ENCODE results near the gene ZIC5.

The ZIC5 gene

DNA sequence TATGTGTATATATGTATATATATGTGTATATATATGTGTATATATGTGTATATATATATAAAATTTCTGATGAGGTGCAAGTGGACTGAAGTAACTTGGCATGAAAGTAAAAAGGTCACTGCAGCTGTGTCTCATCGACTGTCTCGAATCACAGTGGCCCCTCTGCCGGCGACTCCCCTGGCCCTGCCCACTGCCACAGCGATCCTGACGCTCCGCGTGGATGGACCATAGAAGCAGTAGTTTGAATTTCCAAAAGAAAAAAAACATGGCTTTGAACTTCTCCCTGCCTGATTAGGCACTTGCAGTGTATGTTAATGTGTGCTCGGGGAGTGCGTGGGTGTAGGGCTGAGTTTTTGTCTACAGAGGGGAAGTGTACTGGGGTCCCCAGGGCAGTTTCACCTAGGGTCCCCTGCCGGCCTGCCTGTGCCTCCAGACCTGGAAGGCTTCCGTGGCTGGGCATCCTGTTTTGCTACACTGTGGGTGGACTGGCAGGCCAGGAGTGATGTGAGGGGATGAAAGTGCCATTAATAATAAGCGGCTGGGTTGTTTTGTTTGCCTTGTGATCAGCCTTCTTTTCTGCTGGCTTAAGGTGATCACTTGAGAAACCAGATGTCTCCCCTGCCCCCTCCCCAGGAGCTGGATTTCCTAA lies 10.8 kb downstream of the ZIC5 start:
- peaks cover 6% of the 10 kb centered on the region for H3K36me3 ChIP-seq (ENCODE audit: insufficient read depth, insufficient read length, low read length)
- H3K27me3 ChIP-seq (ENCODE audit: insufficient read depth, insufficient read length): peaks cover 60% of the 10 kb centered on the region
- no peak for DNase-seq (ENCODE audit: low read depth, low spot score)
- H3K4me1 ChIP-seq (ENCODE audit: insufficient read depth, insufficient read length): peaks cover 2% of the 10 kb centered on the region
- H3K9me3 ChIP-seq (ENCODE audit: insufficient read depth, low read length): peaks cover 4% of the 10 kb centered on the region; the same call in 1 of the 2 replicates
- TF ChIP-seq SUZ12 (IDR thresholded peaks at IDR 0.05; ENCODE audit: extremely low read depth, insufficient read depth, insufficient read length) (no peak), YY1 (IDR thresholded peaks at IDR 0.05; ENCODE audit: insufficient read depth, insufficient read length) (no peak), ZNF274 (IDR thresholded peaks at IDR 0.05; ENCODE audit: low read depth, low read length) (no peak)
- H3K4me3 ChIP-seq (ENCODE audit: insufficient read length, low read depth): no peak overlapping the region
- H3K9ac ChIP-seq (ENCODE audit: insufficient read length, low read depth): no peak overlapping the region

DNA sequence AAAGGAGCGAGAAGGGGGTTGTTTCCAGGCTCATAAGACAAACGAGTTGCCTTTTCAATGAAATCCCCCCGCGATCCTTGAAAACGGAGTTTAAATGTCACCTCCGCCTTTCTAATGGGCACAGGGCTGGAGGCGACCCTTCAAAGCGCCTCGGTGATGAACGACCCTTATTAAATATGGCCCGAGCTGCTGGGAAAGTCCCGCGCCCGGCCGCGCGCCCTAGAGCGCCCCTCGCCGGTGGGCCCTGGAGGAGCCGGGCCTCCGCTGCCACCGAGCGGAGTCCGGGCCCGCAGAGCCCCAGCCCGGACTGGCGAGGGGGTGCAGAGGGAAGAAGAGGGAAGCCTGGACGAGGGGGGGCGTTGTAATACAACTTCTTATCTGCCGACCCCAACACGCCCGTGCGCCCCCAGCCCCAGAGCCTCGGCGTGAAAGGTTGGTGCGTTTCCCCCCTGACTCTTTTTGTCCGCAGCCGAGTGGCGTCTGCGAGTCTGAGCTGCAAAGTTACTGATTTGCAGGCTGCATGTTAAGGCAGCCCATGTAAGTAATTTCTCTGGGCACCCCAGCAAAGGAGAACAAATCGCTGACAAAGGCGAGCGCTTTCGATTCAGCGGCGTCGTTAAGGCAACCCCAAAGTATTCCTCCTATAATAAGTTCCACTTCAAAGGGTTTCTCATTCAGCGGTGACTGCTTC lies 11.9 kb downstream of the ZIC5 start:
- Histone ChIP-seq H3K9me3 (ENCODE audit: insufficient read depth, low read length) (peaks cover 4% of the 10 kb centered on the region; the same call in 1 of the 2 replicates), H3K4me1 (ENCODE audit: insufficient read depth, insufficient read length) (peaks cover 2% of the 10 kb centered on the region), H3K4me3 (ENCODE audit: insufficient read length, low read depth) (no peak overlapping the region), H3K9ac (ENCODE audit: insufficient read length, low read depth) (no peak overlapping the region), H3K36me3 (ENCODE audit: insufficient read depth, insufficient read length, low read length) (peaks cover under 1% of the 10 kb centered on the region), H3K27me3 (ENCODE audit: insufficient read depth, insufficient read length) (peaks cover 71% of the 10 kb centered on the region)
- no peak for DNase-seq (ENCODE audit: low read depth, low spot score)
- TF ChIP-seq ZNF274 (IDR thresholded peaks at IDR 0.05; ENCODE audit: low read depth, low read length) (no peak), YY1 (IDR thresholded peaks at IDR 0.05; ENCODE audit: insufficient read depth, insufficient read length) (no peak), SUZ12 (IDR thresholded peaks at IDR 0.05; ENCODE audit: extremely low read depth, insufficient read depth, insufficient read length) (no peak)

DNA sequence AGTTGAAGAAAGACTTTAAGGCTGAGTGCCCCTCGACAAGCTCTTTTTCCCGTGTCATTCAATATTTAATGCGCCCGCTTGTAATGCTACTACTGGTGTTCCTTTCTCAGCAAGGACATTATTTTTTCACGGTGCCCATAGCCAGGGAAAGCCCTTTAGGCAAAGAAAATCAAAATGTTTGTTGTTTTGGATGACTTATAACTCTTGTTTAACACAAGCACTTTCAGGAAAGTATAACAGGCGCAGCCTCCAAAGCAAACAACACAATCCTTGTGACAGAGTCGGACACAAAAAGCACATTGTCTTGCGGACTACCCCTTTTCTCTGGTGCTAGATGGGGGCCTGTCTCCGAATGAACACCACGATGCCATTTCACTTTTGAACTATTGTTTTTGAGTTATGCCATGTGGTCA lies 12.4 kb downstream of the ZIC5 start:
- Histone ChIP-seq H3K4me3 (ENCODE audit: insufficient read length, low read depth) (peak overlapping the region; percentile 30), H3K4me1 (ENCODE audit: insufficient read depth, insufficient read length) (peaks cover 2% of the 10 kb centered on the region), H3K27me3 (ENCODE audit: insufficient read depth, insufficient read length) (peaks cover 75% of the 10 kb centered on the region), H3K9me3 (ENCODE audit: insufficient read depth, low read length) (peaks cover 4% of the 10 kb centered on the region; the same call in 1 of the 2 replicates), H3K9ac (ENCODE audit: insufficient read length, low read depth) (no peak overlapping the region), H3K36me3 (ENCODE audit: insufficient read depth, insufficient read length, low read length) (no peaks in the 10 kb centered on the region)
- DNase-seq (ENCODE audit: low read depth, low spot score): no peak
- no peak for TF ChIP-seq ZNF274 (IDR thresholded peaks at IDR 0.05; ENCODE audit: low read depth, low read length)
- no peak for TF ChIP-seq YY1 (IDR thresholded peaks at IDR 0.05; ENCODE audit: insufficient read depth, insufficient read length)
- no peak for TF ChIP-seq SUZ12 (IDR thresholded peaks at IDR 0.05; ENCODE audit: extremely low read depth, insufficient read depth, insufficient read length)

DNA sequence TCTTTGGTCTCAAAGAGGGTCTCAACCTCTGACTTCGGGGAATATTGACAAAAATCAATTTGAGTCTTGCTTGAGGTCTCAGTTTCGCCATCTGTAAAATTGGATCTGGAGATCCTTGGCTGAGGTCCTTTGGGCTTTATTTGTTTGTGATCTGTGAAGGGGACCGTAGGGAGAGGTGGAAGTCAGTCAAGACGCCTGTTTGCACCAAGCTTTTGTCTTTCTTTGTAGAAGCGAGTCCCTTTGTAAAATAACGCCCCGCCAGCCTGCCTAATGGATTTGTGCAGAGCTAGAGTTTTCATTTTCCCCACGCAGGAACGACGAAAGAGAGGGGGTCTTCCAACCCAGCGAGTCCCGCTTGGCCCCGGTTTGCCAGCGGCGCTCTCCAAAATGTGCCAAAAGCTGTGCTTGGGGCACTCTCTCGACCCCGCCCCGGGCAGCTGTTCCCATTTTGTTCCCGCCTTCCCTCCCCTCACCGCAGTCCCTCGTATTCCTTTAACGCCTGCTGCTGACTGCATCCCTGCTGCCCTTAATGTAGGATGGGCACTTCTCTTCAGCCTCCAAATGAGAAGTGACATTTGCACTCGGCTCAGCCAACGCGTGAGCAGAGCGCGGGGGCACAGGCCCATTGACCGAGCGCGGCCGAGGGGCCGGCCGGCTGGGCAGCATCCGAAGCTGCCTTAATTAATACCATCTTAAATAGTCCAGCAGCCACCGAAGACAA lies 13.0 kb downstream of the ZIC5 start:
- H3K9ac ChIP-seq (ENCODE audit: insufficient read length, low read depth): peak overlapping the region; percentile 21
- no peaks in the 10 kb centered on the region for H3K36me3 ChIP-seq (ENCODE audit: insufficient read depth, insufficient read length, low read length)
- peaks cover 80% of the 10 kb centered on the region for H3K27me3 ChIP-seq (ENCODE audit: insufficient read depth, insufficient read length)
- DNase-seq (ENCODE audit: low read depth, low spot score): no peak
- TF ChIP-seq ZNF274 (IDR thresholded peaks at IDR 0.05; ENCODE audit: low read depth, low read length) (no peak), YY1 (IDR thresholded peaks at IDR 0.05; ENCODE audit: insufficient read depth, insufficient read length) (no peak), SUZ12 (IDR thresholded peaks at IDR 0.05; ENCODE audit: extremely low read depth, insufficient read depth, insufficient read length) (no peak)
- H3K4me1 ChIP-seq (ENCODE audit: insufficient read depth, insufficient read length): peaks cover 2% of the 10 kb centered on the region
- H3K9me3 ChIP-seq (ENCODE audit: insufficient read depth, low read length): peaks cover 4% of the 10 kb centered on the region; the same call in 1 of the 2 replicates
- H3K4me3 ChIP-seq (ENCODE audit: insufficient read length, low read depth): peak overlapping the region; percentile 30

DNA sequence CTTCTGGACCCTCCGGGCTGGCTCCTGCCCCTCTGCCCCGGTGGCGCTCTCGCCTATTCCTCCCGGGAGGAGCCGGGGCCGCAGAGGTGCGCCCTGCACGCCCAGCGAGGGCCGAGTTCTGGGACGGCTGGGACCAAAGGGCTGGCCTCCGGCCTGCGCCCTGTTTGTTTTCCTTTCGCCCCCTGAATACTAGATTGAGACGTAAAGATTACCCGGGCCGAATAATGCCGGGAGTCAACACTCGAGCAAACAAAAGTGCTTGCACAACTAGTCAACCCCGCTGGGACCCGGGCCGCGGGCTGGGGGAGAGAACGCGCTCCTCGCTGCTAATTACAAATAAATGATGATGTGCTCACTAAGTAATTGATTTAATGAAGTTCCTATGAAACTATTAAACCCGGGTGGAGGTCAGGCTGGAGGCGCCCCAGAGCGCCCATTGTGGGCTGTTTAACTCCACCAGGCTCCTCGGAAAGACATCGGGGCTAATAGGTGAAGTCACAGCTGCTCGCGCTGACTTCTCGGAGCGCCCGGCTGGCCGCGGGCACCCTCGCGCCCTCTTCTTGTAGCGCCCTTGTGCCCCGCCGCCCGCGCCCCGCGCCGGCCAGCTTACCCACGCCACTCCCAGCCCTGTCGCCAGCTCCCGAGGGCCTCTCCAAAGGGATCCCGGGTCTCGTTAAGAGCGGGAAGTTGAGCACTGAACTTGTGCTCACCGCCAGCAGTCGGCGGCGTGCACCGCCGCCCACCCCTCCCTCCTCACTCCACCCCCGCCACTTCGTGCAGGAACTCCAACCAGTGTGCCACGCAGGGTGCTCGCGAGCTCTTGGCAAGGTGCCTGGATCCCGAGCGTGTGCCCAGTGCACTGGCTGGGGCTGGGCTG lies 14.9 kb downstream of the ZIC5 start:
- Histone ChIP-seq H3K4me3 (ENCODE audit: insufficient read length, low read depth) (peak overlapping the region; percentile 53), H3K9ac (ENCODE audit: insufficient read length, low read depth) (peak overlapping the region; percentile 70)
- TF ChIP-seq SUZ12 (IDR thresholded peaks at IDR 0.05; ENCODE audit: extremely low read depth, insufficient read depth, insufficient read length) (no peak), YY1 (IDR thresholded peaks at IDR 0.05; ENCODE audit: insufficient read depth, insufficient read length) (no peak), ZNF274 (IDR thresholded peaks at IDR 0.05; ENCODE audit: low read depth, low read length) (no peak)

DNA sequence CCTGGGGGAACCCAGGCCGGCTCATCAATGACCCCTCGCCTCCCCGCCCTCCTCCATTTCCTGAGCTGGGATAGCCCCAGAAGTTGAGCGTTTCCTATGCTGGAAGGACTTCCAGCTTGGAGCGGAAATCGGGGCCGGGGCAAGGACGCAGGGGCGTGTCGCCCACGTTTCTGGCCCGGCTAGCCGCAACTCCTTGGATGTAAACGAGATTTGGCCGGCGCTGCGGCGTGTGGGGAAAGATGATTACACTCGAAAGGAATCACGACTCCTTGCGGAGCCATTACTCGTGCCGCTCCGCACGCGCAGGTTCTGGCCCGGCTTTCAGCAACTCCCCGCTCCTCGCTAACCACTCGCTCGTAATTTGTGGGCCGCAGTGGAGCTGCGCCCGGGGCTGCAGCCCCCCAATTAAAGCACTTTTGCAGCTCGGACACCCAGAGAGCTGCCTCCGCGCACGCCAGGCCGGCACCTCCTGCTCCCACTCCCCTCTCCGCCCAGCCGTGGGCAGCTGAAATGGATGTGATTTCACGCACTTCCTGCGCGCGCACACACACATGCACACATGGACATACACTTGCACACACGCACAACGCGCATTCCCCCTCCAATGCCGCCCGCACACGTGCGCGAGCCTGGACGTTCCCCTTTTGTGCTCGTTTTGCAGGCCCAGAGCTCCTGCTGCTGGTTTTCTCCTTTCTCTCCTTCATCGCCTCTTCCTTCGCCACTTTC lies 15.7 kb downstream of the ZIC5 start:
- TF ChIP-seq YY1 (IDR thresholded peaks at IDR 0.05; ENCODE audit: insufficient read depth, insufficient read length) (no peak), ZNF274 (IDR thresholded peaks at IDR 0.05; ENCODE audit: low read depth, low read length) (no peak), SUZ12 (IDR thresholded peaks at IDR 0.05; ENCODE audit: extremely low read depth, insufficient read depth, insufficient read length) (no peak)
- peak overlapping the region; percentile 53 for H3K4me3 ChIP-seq (ENCODE audit: insufficient read length, low read depth)
- H3K9me3 ChIP-seq (ENCODE audit: insufficient read depth, low read length): peaks cover 4% of the 10 kb centered on the region; the same call in 1 of the 2 replicates
- H3K36me3 ChIP-seq (ENCODE audit: insufficient read depth, insufficient read length, low read length): no peaks in the 10 kb centered on the region
- peaks cover 68% of the 10 kb centered on the region for H3K27me3 ChIP-seq (ENCODE audit: insufficient read depth, insufficient read length)
- H3K9ac ChIP-seq (ENCODE audit: insufficient read length, low read depth): peak overlapping the region; percentile 70
- DNase-seq (ENCODE audit: low read depth, low spot score): no peak
- no peaks in the 10 kb centered on the region for H3K4me1 ChIP-seq (ENCODE audit: insufficient read depth, insufficient read length)

More for the DNA sequence above, 14.9 kb downstream of the ZIC5 start:
- Histone ChIP-seq H3K36me3 (ENCODE audit: insufficient read depth, insufficient read length, low read length) (no peaks in the 10 kb centered on the region), H3K9me3 (ENCODE audit: insufficient read depth, low read length) (peaks cover 4% of the 10 kb centered on the region; the same call in 1 of the 2 replicates), H3K4me1 (ENCODE audit: insufficient read depth, insufficient read length) (peaks cover 2% of the 10 kb centered on the region), H3K27me3 (ENCODE audit: insufficient read depth, insufficient read length) (peaks cover 76% of the 10 kb centered on the region)
- no peak for DNase-seq (ENCODE audit: low read depth, low spot score)
